DMS 273 treated with DMSO at 0.1 percent for 48 hours (cell line): ENCODE measurements around the gene AFAP1.

Source experiments
- DNase-seq: peaks from one replicate; lab custom pipeline; 2025; lab: John Stamatoyannopoulos, UW

Gene AFAP1

GRCh38 chr4:7784131-7784870 lies 155.4 kb downstream of the AFAP1 start:
- DNase-seq, result no peak

GRCh38 chr4:7783541-7783940 lies 156.1 kb downstream of the AFAP1 start:
- no peak for DNase-seq

GRCh38 chr4:7782783-7783182 lies 156.9 kb downstream of the AFAP1 start:
- no peak for DNase-seq

GRCh38 chr4:7781993-7782392 lies 157.7 kb downstream of the AFAP1 start:
- DNase-seq, result no peak

GRCh38 chr4:7781366-7781765 lies 158.3 kb downstream of the AFAP1 start:
- DNase-seq, result no peak

GRCh38 chr4:7780751-7781348 lies 158.8 kb downstream of the AFAP1 start:
- no peak for DNase-seq

GRCh38 chr4:7779432-7779768 lies 160.3 kb downstream of the AFAP1 start:
- no peak for DNase-seq

- DNase-seq, result no peak
These were observed 160.9 kb downstream of the AFAP1 start for GRCh38 chr4:7778510-7779431.

- DNase-seq, result no peak
These were observed 161.7 kb downstream of the AFAP1 start for GRCh38 chr4:7777871-7778509.

GRCh38 chr4:7777017-7777710 lies 162.5 kb downstream of the AFAP1 start:
- DNase-seq, result no peak

- no peak for DNase-seq
These were observed 164.3 kb downstream of the AFAP1 start for GRCh38 chr4:7775396-7775795.

- DNase-seq, result no peak
These were observed 165.1 kb downstream of the AFAP1 start for GRCh38 chr4:7774301-7775294.

GRCh38 chr4:7773401-7774180 lies 166.1 kb downstream of the AFAP1 start:
- no peak for DNase-seq

- DNase-seq, result no peak
These were observed 166.8 kb downstream of the AFAP1 start for GRCh38 chr4:7772711-7773385.

GRCh38 chr4:7771541-7772507 lies 167.8 kb downstream of the AFAP1 start:
- no peak for DNase-seq

- no peak for DNase-seq
These were observed 168.6 kb downstream of the AFAP1 start for GRCh38 chr4:7771056-7771455.

- no peak for DNase-seq
These were observed 169.2 kb downstream of the AFAP1 start for GRCh38 chr4:7770224-7771050.
